Mesangial cell (primary cell): ENCODE data around the gene NMNAT2. TPM values are rescaled to one million over a fixed set of nuclear protein-coding genes. Genes with fewer than 3 reads are reported as not detected.

Experiments used
- total RNA-seq: library from RNA; depleted of rRNA; stranded (reverse); fragments of >200 nt; gene quantifications from 2 replicates; pipeline ENCODE4 v1.2.3, GENCODE V29; 2015

Gene NMNAT2
- total RNA-seq: under 0.01 and 0.13 TPM in 2 replicates

DNA sequence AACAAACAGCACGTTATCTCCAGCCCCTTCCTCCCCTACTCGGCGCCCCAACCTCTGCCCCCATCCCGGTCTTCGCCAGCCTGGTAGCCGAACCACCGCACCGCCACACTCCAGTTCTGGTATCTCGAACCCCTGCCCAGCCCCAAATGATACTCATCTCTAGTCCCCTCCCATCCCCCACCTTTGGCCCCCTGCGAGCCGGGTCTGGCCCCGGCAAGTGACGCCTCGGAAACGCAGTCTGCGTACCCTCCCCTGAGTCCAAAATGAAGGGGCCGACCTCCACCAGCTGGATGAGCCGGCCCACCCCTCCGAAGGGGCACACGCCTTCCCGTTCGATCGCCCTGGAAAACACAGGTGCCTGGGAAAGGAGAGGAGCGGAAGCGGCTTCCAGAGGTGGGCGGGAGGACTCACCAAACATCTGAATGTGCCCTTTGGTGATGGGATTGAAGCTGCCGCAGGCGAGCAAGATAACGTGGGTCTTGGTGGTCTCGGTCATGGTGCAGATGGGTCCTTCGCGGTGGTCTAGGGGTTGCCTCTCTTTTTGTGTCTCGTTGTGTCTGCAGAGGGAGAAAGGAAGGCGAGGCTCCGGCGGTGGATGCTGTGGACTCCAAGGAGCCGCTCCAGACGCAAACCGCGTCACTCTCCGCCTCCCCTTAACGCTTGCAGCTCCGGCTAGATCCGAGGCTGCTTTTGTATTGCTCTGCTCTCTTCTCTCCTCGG, at the start of gene NMNAT2:
TSS of gene NMNAT2 (minus strand) at position 609 of the 720 bp plus-strand sequence. CDS start at position 496, 113 bp downstream.

Other genes with a start within 250 kb of the NMNAT2 start
- gene LAMC2, start 232.1 kb downstream of the NMNAT2 start, total RNA-seq: 43.6 and 203 TPM in 2 replicates
- 24.0 and 27.4 TPM in 2 replicates for gene SMG7, start 54.1 kb upstream of the NMNAT2 start, total RNA-seq
- 7.1 and 51.5 TPM in 2 replicates for gene NCF2, start 172.1 kb upstream of the NMNAT2 start, total RNA-seq
- gene ARPC5, start 217.4 kb upstream of the NMNAT2 start, total RNA-seq: 45.4 and 80.8 TPM in 2 replicates
- not detected in 2 replicates for gene APOBEC4, start 234.9 kb upstream of the NMNAT2 start, total RNA-seq